ENCODE data around the gene BMAL1.

The BMAL1 gene

DNA sequence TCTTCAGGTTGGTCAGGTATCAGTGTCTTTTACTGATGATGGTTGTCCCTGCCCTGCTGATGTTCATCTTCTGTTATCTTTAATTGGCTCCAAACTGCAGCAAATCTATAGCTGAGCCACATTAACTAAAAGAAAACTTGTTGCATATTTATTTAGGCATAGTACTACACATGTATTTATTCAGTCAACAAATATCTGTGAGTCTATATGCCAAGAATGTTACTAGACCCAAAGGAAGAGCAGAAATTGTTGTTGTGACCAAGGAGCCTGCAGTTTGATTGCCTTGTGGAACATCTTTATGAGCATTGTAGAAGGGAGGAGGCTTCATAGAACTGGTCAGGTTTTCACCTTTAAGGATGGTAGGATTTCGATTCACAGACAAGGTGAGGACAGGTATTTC lies 10.1 kb downstream of the BMAL1 start:
- intact Hi-C loops (cut with DNase I): no loop called here
- no peak for DNase-seq

GRCh38 chr11:13288375-13289029 lies 10.9 kb downstream of the BMAL1 start:
- DNase-seq: no peak
- intact Hi-C loops (cut with DNase I): no loop called here

- intact Hi-C loops (cut with DNase I): no loop called here
- no peak for DNase-seq
Measured at GRCh38 chr11:13289081-13289480, 11.5 kb downstream of the BMAL1 start.

GRCh38 chr11:13290221-13290980 lies 12.8 kb downstream of the BMAL1 start:
- intact Hi-C loops (cut with DNase I): no loop called here
- DNase-seq: no peak

DNA sequence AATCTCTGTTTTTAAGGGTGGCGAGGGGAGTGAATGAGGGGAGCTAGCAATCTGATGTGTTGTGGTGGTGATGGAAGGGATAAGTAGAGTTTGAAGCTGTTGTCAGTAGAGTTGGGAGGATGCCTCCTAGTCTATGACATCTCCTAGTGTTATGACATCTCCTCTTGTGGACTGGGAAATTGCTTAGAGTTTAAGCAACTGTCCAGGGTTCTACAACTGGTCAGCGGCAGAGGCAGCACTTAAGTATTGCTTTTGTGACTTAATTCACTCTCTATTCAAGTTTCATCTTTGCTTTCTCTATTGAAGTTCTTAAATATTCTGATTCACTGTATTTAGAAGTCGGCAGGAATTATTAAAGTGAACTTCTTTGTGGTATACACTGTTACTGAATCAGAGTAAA lies 13.8 kb downstream of the BMAL1 start:
- DNase-seq: no peak
- intact Hi-C loops (cut with DNase I): no loop called here

DNA sequence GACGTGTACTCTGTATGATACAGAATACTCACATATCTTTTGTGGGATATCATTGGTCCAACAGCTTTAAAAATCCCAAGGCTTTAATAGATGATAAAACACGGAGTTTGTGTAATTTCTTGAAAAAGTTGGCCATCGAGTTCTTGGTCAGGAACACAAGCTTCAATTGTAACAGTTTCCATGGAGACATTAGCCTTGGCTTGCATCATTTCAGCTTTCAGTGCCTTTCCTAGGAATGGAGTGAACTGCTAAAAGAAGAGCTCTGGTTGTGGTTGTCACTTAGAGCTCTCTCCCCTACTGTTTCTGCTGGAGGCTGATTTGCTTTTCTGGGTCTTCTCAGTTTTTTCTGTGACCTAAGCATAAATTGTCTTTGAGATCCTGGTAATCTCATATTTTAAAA lies 14.2 kb downstream of the BMAL1 start:
- intact Hi-C loops (cut with DNase I): no loop called here
- peak in 2 of 42 donors; percentile 22 to 39 for DNase-seq

DNA sequence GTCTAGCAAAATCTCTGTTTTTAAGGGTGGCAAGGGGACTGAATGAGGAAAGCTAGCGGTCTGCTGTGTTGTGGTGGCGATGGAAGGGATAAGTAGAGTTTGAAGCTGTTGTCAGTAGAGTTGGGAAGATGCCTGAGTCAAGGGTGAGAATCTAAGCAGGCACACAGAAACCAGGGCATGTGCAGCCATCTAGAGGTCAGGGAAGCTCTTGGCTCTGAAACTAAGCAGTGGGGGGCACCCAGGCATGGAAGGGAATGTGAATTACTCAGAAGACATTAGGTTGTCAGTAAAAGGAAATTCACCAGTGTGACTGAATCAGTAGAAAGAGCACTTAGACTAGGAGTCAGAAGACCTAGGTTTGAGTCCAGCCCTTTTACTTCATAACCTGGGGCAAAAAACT lies 15.4 kb downstream of the BMAL1 start:
- intact Hi-C loops (cut with DNase I): no loop called here

DNA sequence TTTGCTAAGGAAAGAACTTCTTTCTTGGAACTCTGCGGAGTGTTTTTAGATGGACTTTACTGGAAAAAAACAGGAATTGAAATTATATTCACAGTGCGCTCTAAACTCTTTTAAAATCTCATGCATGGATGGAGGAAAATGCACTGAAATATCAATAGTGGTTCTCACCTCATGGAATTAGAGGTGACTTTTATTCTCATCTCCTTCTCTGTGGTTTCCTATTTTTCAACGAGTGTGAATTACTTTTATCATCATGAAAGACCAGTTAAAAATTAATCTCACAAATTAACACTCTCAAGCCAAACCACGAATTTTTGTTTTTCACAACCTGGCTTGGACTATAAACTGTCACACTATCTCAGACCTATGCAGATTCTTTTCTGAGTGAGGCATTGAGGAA lies 16.6 kb downstream of the BMAL1 start:
- no peak for DNase-seq
- intact Hi-C loops (cut with DNase I): no loop called here

More for the DNA sequence above, 15.4 kb downstream of the BMAL1 start:
- DNase-seq: peak in 1 of 42 donors; percentile 24

DNA sequence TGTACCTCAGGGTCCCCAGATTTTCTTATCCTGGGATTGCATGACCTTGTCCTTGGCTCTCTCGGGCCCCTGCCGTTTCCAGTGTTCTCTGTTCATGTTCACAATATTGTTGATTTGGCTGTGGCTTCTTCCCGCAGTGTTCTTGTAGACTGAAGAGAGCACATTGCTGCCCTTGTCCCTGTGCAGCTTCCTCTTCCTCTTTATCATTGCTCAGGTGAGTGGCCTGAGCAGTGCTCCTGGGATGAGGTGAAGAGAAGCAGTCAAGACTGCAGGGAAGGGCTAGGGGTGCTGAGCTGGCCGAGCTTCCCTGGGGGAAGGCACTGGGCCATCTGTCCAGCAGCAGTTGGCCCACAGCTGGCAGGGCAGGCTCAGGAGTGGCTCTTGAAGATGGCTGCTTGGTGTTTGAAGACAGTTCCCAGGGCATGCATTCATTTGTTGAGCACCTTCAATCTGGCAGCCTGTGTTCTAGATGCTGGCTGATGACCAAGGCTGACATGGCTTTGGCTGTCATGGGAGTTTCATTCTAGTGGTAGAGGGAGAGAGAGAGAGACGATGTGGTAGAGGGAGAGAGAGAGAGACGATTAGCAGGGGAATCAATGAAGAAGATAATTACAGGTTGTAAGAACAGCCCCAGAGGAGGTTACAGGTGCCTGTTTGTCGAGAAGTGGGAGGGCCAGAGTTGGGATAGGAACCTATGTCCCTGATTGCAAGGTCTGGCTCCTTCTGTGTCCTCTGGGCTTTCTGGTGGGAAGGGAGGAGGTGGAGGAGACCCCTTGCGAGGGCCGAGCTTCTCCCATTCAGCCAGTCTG lies 17.4 kb downstream of the BMAL1 start:
- intact Hi-C loops (cut with DNase I): no loop called here
- no peak for DNase-seq

GRCh38 chr11:13297308-13297916 lies 19.8 kb downstream of the BMAL1 start:
- intact Hi-C loops (cut with DNase I): no loop called here
- no peak for DNase-seq

DNA sequence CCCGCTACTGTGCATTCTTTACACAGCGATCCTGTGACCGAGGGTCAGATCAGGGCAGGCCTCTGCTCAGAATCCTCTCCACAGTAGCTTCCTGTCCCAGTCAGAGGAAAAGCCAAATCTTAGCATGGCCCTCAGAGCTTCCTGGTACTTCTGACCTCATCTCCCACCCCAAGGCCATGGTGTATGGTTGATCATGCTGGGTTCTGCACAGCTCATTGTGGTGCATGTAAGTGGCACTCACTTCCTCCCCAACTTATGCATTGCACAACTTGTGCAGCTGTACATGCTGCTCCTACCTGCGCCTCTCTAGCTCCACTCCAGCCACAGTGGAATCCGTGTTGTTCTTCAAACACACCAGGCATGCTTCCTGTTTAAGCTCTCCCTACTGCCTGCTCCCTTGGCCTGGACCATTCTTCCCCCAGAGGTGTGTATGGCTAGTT lies 20.3 kb downstream of the BMAL1 start:
- DNase-seq: peak in 5 of 42 donors; percentile 17 to 43 (median 36)
- intact Hi-C loops (cut with DNase I): no loop called here

- no peak for DNase-seq
- intact Hi-C loops (cut with DNase I): no loop called here
Measured at GRCh38 chr11:13298765-13299164, 21.2 kb downstream of the BMAL1 start.

GRCh38 chr11:13301522-13301921 lies 23.9 kb downstream of the BMAL1 start:
- intact Hi-C loops (cut with DNase I): no loop called here
- no peak for DNase-seq

- peak in 39 of 42 donors; percentile 23 to 88 (median 65) for DNase-seq
- intact Hi-C loops (cut with DNase I): no loop called here
Measured at GRCh38 chr11:13302420-13302958, 24.9 kb downstream of the BMAL1 start.

DNA sequence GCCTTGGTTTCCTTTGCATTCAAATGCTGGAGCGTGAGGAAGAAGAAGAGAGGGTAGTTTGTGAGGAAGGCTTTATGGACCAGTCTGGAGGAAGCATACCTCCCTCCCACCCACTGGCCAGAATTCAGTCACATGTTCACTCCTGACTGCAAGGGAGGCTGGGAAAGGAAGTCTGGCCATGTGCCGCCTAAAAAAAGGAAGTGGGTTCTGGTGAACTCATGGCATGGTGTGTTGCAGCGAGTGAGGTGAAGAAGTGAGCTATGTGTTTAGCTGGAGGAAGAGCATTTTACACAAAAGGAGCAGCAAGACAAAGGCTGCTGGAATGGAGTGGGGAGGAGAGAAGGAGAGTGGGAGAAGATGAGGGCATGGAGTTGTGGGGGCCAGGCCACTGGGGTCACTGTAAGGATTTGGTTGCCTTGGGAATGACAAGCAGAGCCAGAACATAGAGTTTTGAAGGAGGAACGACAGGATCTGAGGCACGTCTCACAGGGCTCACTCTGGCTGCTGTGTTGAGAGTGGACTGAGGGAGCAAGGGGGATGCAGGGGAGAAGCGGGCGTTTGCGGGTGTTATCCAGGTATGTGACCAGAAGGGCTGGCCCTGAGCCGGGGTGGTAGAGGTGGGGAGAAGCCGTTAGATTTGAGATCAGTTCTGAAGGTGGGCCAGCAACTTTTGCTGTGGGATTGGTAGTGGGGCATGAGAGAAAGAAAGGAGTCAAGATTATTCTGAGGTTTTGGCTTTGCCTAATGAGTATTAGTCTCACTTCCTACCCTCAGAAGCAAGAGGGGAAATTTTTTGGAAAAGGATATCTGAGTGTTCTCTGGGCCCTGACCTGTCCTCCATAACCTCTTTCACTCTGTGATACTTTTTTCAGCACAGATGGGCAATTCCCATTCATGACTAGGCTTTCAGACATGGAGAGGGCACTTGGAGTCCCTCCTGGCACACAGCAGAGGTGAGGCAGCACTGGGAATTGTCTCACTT lies 26.4 kb downstream of the BMAL1 start:
- intact Hi-C loops (cut with DNase I): no loop called here

DNA sequence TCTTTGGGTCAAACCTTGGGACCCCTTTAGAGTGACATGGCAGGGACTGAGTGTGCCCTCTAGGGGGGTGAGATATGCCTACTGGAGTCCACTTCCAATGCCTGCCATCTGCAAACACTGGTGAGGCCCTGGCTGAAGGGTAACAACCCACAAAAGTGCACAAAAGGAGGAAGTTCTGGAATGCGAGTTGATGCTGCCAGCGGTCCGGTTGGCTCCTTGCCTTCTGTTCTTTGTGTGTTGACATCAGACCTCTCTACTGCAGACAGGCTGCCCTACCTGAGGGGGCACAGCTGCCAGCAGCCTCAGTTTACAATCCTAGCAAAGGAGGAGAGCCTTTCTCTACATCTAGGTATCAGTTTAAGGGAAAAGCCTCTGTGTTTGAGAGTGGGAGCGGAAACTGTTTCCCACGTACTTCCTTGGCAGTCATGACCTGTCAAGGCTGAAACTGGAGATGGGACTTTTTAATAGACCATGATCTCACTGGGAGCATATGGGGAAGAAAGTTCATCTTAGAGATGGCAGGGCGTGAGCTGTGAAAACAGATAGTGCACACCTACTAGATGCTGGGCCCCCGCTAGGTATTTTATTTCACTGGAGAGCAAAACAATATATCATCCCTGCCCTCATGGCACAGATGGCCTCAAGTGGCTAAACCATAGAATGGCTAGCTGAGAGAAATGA lies 27.2 kb downstream of the BMAL1 start:
- DNase-seq: peak in 2 of 42 donors; percentile 28 to 34
- intact Hi-C loops (cut with DNase I): no loop called here

More for the DNA sequence above, 26.4 kb downstream of the BMAL1 start:
- peak in 12 of 42 donors; percentile 24 to 42 (median 34) for DNase-seq

DNA sequence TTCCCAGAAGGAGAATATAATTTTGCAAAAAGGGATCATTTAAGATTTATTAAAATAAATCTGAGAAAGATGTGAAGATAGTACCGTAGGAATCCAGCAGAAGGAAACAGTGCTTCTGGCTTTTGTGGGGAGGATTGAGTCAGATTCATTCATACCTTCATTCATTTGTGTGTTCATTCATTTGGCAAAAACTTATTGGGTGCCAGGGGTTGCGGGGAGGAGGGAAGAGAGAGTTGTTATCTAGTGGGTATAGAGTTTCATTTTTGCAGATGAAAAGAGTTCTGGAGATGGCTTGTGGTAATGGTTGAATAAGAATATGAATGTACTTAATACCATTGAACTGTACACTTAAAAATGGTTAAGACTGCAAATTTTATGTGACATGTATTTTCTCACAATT lies 31.1 kb downstream of the BMAL1 start:
- intact Hi-C loops (cut with DNase I): no loop called here
- DNase-seq: no peak

All from head of caudate nucleus (tissue), 42 donors.